Fibroblast of skin of right quadriceps (primary cell): ENCODE data around the gene TBCK.
"Not testable (repeated sequence)": the region's sequence is repeated elsewhere in the genome, so short reads cannot be mapped to it uniquely, and the experiment has no call there.

Experiments used
- DNase-seq: peaks from one replicate; pipeline ENCODE4 v3.0.0-alpha.2; 2013

TBCK gene

DNA sequence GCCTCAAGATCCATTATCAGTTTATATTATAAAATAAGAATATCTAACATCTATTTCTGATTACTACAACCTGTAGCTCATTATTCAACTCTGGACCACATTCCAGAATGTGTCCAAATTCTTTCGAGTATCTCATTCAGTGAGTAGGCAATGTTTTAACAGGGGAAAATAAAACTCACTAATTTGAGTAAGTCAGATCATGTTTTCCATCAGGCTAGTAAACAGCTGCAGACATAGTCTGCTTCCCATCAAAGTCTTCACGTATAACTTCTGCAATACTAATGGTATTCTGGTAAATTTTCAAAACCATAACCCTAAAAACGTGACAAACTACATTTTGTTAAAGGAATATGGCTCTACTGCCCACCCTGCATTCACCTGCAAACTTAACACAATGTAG is 31.8 kb downstream of the TBCK start:
- DNase-seq, result no peak

- no peak for DNase-seq
Measured at GRCh38 chr4:106277140-106277675, 38.8 kb downstream of the TBCK start.

DNA sequence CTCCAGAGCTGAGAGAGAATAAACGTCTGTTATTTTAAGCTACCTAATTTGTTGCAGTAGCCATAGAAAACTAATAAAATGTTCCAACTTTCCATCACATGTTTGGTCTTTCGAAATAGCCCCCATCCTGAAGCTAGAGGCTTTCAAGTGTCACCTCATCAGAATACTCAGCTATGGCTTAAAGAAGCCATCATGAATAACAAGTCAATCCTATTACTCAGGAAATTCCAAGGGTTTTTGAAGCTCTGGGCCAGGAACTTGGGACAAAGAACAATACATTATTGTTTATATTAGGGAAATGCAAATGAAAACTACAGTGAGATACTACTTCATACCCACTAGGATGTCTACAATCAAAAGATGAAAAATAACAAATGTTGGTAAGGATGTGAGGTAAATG is 42.2 kb downstream of the TBCK start:
- DNase-seq, result peak; percentile 41

DNA sequence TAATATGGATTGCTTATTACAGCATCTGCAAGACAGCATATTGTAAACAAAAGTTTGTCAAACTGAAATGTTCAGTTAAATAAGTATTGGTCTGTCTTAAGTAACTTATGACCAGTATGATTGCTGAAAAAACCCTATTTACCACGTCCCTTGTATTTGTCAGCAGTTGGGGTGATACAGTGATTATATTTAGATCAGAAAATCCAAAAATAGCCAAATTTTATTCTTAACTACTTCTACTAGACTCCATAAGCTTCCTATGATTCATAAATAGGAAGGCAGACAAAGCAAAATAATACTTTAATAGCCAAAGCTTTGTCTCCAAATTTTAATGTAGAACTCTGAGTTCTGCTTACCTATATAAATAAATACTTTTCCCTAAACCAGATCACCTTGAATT is 45.3 kb downstream of the TBCK start:
- no peak for DNase-seq

GRCh38 chr4:106269711-106270110 is 46.3 kb downstream of the TBCK start:
- DNase-seq, result peak; percentile 43

DNA sequence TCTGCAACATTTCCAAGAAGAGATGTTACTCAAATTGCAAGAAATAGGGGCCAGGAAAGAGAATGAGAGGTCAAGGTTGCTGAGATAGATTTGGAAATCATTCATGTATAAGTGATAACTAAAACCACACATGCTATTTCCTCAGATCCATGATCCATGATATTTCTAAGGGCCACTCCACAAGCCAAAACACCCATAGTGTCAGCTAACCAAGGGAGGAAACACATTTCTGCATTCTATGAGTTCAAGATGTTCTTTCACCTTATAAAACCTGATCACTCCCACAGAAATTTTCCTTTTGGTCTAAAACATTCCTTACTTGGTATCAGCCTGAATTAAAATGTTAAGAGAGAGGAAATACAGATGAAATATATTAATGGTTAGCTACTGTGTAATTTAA is 47.2 kb downstream of the TBCK start:
- peak; percentile 58 for DNase-seq

- peak; percentile 64 for DNase-seq
Measured at GRCh38 chr4:106266201-106266600, 49.8 kb downstream of the TBCK start.

- no peak for DNase-seq
Measured at GRCh38 chr4:106264331-106264728, 51.7 kb downstream of the TBCK start.

GRCh38 chr4:106263594-106264330 is 52.2 kb downstream of the TBCK start:
- DNase-seq, result no peak

GRCh38 chr4:106261980-106262379 is 54.0 kb downstream of the TBCK start:
- DNase-seq, result no peak

DNA sequence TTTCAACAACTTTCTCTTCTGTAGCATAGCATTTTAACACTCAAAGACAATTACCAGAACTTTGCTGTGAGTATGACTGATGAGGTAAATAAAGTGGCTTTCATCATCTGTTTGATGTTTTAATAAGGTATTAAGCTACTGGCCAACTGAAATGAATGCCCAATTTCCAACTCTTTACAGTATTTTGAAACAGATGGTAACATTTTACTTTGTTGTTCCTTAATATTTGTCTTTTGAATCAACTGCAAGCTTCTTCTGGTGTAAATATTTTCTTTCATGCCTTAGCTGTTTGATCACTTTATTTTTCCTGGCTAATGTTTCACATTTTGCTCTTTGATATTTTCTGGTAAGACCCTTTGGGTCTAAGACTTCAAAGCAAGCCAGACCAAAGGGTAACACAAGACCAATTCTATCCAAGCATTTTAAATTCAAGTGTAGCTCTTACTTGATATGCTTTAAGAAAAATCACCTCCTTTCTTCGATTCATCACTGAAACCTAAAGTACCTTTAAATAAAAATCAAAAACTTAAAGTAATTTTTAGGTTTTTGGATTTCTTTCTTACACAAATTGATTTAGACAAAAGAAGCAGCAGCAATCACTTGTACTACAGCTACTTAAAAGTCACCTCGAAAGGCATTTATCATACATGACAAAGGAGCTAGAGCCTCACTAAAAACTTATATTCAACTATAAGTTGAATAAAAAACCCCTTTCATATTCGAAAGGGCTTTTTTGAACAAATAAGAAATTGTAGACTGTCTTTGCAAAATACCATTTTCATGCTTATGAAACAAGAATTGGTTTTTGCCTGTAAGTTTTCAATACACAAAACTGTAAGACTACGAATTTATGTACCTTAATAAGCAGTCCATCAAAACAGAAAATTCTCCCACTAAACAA is 57.6 kb downstream of the TBCK start:
- no peak for DNase-seq

- DNase-seq, result no peak
Measured at GRCh38 chr4:106256190-106256589, 59.8 kb downstream of the TBCK start.

DNA sequence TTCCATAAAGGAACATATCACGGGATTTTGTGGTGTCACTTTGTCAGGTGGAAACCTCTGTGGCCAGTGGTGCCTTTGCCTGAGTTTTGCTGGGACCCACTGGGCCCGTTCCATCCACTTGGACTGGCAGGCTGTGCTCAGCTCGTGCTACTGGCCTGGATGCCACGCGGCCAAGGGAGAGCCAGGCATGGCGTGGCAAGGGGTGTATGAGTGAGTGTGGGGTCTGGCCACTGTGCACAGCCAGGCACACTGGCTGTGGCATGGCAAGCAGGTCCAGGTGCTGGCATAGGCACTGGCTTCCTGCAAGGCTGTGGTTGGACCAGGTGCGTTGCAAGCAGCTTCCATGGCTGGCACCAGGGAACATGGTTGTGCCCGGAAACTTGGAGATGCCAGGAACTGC is 60.8 kb downstream of the TBCK start:
- no peak for DNase-seq

DNA sequence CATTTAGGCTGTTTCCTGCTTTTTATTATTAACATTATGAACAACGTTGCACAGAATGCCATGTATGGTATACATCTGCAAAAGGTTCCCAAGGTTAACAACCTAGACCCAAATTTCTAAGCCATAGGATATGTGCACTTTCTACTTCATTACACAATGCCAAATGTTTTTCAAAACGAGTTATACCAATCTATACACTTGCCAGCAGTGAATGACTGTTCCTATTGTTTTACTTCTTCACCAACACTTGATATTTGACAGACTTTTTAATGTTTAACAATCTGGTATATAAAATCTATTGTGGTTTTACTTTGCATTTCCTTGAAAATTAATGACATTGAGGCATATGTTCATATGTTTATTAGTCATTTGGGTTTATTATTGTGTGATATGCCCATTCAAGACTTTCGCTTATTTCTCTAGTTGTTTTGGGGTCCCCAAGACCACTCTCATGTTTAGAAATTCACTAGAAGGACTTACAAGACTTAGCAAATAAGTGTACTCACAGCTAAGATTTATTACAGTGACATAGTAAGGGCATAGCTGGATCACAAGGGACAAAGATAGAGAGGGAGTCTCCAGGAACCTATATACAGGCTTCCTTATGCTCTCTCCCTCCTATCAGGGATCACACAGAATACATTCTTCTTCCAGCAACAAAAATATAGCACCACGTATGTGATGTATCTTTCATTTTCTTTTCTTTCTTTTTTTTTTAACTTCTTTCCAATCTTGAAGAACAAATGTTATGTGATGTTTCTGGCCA is 62.5 kb downstream of the TBCK start:
- no peak for DNase-seq

DNA sequence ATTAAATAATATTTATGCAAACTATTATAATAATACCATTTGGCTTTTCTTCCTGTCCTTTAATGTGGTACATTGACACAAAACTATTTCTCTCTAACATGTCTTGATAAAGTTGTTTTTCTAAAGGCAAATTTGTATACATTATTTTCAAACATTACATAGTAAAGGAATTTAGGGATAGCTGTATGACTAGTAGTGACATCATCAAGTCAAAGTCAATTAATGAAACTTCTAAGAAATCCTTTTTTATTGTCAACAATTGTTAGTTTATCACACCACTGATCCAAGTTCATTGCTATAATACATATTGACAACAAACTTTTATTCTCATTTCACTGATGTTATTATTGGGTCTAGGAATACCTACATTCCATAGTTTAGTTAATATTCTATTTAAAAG is 68.4 kb downstream of the TBCK start:
- no peak for DNase-seq

GRCh38 chr4:106246441-106246840 is 69.6 kb downstream of the TBCK start:
- DNase-seq, result no peak

DNA sequence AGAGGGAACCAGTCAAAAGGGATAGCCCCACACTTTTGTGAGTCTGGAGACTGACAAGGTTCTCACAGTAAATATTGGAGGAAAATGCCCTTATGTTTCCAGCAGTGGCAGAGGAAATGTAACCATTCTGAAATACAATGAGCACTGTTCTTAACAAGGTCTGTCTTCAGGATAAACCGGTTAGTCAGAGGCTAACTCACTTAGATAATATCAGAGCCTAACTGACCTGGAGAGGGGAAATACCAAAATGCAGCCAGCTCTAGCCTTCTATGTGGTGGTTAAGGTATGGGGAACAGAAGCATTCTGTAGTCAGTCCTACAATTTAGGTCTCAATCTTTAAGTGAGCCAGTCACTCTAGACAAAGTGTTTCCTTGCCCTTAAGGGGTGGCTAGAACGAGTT is 70.8 kb downstream of the TBCK start:
- no peak for DNase-seq

- DNase-seq, result no peak
Measured at GRCh38 chr4:106240699-106241098, 75.3 kb downstream of the TBCK start.

GRCh38 chr4:106238820-106239420 is 77.1 kb downstream of the TBCK start:
- DNase-seq, result peak; percentile 40

DNA sequence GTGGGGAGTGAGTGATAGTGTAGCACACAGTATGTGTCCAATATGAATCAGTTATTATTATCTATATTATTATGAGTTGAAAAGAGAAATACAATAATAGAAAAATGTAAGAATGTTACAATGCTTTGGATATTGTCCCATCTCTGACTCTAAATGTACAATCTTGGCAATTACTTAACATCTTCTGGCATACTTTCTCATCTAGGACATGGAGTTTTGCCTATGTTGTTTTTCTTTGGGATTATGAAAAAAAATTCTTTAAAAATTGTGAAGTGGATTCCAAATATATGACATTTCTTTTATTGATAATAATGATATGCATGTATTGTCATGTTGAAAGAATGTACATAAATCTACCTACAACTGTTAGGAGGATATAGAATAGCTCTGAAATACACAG is 84.1 kb downstream of the TBCK start:
- DNase-seq, result no peak

DNA sequence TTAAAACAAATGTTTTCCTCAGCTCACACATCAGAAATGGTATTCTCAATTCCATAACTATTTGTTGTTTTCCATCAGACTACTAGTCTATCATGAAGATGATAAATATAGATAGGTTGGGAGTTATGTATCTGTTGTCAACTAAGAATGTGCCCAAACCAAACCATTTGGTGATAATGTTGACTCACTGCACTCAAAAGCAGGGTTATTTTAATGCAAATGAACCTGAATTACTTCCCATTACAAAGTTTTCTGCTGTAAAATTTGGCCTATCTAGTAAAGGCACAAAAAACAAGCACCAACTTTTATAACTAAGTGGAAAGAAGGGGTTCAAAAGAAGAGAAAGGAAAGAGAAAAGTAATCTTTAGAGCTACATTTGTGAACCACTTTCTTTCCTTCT is 93.5 kb downstream of the TBCK start:
- no peak for DNase-seq

GRCh38 chr4:106213291-106213690 is 102.7 kb downstream of the TBCK start:
- DNase-seq, result not testable (repeated sequence)

- no peak for DNase-seq
Measured at GRCh38 chr4:106210021-106210420, 106.0 kb downstream of the TBCK start.
